HG03565 (cell line): ENCODE results near the gene GCNT4.

Experiments
- ATAC-seq: cut with Tn5 transposase; IDR thresholded peaks from one replicate; pipeline ENCODE4 v1.9.1; 2021; ENCODE audit warnings: mild to moderate bottlenecking, moderate library complexity; ENCODE audit not compliant: unreplicated experiment

GCNT4 gene

DNA sequence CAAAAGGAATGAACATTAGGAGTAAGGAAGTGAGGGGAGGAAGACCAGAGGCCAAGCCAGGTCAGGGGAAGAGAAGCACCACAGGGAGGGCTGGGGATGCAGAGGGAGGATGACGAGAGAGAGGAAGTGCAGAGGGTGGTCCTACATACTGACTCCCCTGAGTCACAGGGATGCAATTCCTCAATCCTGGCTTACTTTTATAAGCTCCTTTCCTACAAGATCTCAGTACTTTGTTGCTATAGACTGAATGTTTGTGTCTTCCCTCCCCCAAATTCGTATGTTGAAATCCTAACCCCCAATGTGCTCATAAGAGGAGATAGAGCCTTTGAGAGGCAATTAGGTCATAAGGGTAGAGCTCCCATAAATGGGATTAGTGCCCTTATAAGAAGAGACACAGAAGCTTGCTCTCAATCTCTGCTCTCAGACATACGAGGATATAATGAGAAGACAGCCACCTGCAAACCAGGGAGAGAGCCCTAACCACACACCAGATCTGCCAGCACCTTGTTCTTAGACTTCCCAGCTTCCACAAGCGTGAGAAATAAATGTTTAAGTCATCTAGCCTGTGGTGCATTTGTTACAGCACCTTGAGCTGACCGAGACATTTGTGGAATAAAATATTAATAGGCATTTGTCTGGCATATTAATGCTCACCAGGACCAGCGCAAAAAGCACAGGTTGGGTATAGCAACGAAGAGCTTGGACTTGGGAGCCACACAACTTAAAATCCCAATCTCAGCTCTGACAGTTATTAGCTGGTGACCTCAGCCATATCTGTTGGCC, 33.4 kb downstream of the GCNT4 start:
- no peak for ATAC-seq

DNA sequence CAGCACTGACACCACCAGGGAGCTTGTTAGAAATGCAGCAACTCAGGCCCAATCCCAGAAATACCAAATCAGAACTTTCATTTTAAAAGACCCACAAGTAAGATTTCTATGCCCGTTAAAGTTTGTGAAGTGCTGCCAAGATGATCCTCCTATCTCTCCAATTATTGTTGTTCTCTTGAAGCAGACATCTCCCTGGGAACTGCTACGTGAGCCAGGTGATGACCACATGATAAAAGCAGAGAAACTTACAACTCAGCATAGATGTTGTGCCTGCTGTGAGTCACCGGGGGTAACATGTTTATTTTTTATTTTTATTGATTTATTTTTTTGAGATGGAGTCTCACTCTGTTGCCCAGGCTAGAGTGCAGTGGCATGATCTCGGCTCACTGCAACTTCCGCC, 34.4 kb downstream of the GCNT4 start:
- no peak for ATAC-seq

DNA sequence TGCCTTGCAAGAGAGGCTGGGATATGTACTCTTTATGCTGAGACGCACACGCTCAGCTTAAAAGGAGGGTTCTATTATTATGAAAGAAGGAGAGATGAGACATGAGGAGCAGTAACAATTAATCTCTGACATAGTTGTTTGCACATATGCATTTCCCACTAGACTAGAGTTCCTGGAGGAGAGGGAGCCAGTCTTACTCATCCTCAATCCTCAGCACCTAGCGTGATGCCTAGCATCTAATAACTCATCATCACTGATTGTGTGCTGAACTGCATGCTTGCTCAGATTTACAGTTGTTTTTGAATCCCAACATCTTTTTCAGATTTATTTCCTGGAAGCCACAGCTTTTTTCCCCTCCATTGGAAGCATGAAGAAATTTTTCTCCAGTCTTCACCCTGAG, 35.5 kb downstream of the GCNT4 start:
- no peak for ATAC-seq

DNA sequence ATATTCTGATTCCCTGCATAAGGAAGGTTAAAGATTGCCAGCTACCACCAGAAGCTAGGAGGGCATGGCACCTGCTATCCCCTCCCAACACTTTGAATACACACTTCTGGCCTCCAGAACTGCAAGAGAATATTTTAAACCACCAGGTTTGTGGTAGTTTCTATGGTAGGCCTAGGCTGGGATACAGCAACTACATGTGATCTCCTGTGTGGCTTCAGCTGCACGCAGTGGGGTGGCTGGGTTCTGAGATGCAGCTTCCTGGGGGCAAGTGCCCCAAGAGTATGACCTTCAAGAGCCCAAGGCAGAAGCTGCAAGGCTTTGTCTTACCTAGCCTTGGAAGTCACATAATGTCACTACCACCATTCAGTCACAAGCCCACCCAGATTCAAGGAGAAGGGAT, 39.6 kb downstream of the GCNT4 start:
- no peak for ATAC-seq

DNA sequence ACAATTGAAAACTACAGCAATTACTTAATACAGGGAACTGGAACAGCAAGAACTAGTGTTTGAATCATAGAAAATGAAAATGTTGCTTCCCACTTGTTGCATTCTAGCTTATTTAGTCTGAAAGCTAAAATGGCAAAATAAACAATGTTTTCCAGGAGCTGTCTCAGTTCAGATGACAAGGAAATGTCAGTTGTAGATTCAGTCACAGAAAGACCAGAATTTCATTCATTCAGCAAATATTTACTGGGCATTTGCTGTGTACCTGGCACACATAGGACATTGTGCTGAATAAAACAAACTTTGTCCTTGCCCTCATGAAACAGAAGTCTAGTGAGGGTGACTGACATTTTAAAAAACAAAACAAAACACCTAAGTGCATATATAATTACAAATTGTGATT, 41.5 kb downstream of the GCNT4 start:
- ATAC-seq: no peak

DNA sequence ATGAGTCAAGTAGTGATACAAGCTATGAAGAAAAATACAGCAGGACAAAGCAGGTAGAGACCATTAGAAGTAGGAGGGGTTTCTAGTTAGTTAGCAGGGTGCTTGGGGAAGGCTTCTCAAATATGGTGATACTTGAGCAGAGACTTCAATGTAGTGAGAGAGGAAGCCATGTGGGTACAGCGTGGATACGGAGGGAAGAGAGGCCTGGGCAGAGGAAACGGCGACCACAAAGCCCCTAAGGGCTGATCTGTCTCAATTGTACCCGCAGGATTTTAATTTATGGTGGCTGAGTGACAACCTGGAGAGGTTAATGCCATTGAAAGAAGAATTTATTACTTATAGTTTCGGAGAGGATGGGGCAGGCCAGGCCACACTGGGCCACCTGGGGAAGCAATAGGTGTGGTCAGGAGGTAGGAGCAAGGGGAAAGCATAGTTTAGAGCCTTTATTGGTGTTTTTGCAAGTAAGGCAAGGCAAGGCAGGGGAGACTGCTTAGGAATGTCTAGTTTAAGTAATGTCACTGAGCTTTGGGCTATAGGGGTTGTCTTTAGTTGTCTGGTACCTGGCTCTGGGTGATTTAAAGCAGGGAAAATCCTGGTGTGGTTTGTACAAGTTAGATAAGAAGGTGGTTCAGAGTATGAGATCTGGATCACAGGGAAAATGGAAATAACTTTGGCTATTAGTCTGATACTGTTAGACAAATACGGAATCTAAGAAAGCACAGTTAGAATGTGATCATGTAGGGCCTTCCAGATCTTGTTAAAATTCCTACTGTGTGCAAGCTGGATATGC, 42.6 kb downstream of the GCNT4 start:
- ATAC-seq: no peak

DNA sequence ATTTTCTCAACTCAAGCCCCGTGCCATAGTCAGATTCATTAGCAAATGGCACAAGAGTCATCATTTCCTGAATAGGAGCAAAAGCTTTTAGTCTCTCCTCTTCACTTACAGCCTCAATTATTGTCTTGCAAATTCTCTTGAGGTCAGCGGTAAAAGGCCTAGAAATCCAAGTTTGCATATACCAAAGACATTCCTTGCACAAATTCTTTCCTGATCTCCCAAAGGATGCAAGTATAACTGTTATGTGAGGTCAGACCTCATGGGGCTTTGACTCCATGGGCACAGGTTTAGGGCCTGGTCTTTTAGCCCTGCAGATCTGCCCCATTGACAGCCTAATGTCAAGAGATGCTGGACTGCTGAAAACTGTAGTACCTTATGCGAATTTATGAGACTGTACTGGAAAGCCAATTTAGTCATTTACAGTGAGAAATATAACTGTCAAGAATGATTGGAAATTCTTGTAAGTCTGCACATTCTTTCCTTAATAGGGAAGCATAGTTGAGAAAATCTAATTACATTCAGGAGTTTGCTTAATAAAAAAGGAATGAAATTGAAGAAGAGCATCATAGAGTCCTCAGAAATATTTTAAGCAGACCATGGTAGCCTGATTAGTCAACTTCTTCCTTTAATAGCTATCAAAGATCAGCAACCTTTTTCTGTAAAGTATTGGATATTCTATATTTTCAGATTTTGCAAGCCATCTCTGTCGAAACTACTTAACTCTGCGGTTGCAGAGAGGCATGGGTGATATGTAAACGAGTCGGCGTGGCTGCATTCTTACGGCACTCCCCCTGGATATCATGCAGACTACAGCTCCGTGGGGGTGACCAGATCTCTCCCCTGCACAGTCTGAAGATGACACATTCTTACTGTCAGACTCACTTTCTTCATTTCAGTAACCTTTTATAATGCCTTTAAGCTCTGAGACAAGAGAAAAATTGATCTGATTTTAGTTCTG, 45.2 kb downstream of the GCNT4 start:
- no peak for ATAC-seq

DNA sequence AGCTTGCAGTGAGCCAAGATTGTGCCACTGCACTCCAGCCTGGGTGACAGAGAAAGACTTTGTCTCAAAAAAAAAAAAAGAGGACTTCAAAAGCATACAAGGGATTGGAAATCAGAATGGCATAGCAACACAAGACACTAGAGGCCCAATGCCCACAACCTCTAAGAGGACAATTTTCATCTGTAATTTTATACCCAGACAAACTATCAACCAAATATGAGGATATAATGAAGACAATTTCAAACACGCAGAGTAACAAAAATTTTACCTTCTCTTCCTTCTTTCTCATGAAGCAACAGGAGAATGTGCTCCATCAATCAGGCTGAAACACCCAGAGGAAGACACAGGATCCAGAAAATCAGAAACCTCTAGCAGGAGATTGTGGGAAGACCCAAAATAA, 46.8 kb downstream of the GCNT4 start:
- ATAC-seq: no peak
